ENCODE measurements around the gene TMEM132C.

DNA sequence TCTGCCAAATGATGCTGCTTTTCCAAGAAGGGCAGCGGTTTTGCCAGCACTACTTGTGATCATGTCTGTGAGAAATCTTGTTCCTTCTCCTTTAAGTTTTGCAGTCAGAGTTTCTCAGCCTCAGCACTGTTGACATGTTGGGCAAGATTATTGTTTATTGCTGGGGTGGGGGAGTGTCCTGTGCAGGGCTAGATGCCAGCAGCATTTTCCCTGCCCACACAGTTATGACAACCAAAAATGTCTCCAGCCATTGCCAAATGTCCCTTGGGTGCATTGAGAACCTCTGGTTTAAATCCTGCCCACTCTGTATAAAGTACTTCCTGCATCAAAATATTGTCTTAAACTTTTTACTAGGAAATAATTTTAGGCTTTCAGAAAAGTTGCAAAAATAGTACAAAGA lies 20.0 kb downstream of the TMEM132C start:
- TF ChIP-seq, protein P1, sequence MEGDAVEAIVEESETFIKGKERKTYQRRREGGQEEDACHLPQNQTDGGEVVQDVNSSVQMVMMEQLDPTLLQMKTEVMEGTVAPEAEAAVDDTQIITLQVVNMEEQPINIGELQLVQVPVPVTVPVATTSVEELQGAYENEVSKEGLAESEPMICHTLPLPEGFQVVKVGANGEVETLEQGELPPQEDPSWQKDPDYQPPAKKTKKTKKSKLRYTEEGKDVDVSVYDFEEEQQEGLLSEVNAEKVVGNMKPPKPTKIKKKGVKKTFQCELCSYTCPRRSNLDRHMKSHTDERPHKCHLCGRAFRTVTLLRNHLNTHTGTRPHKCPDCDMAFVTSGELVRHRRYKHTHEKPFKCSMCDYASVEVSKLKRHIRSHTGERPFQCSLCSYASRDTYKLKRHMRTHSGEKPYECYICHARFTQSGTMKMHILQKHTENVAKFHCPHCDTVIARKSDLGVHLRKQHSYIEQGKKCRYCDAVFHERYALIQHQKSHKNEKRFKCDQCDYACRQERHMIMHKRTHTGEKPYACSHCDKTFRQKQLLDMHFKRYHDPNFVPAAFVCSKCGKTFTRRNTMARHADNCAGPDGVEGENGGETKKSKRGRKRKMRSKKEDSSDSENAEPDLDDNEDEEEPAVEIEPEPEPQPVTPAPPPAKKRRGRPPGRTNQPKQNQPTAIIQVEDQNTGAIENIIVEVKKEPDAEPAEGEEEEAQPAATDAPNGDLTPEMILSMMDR (IDR thresholded peaks at IDR 0.05) = no peak
- no peak for TF ChIP-seq POLR2A (IDR thresholded peaks at IDR 0.05)
- TF ChIP-seq POLR2AphosphoS5 (IDR thresholded peaks at IDR 0.05) = no peak
